ENCODE data around the gene ATP11A. TPM values are rescaled to one million over a fixed set of nuclear protein-coding genes. Genes with fewer than 3 reads are reported as not detected.

Gene ATP11A
- total and polyA plus RNA-seq, 10 of the 15 experiments (the other 5 are each of a cell fraction or from before 2014, with no cell fraction given) = 1.4 to 69.6 (median 14.4) TPM

GRCh38 chr13:112757759-112758086, 67.9 kb downstream of the ATP11A start (continued):
- TF ChIP-seq REST (IDR thresholded peaks at IDR 0.05; ENCODE audit: low read depth, low read length) = no peak

GRCh38 chr13:112759053-112759452, 69.2 kb downstream of the ATP11A start:
- Histone ChIP-seq H3K27ac (ENCODE audit: control insufficient read depth, insufficient read depth) (no peak overlapping the region), H3K4me2 (ENCODE audit: control insufficient read depth, insufficient read depth) (no peak overlapping the region), H3K4me3 (no peak overlapping the region), H3K9ac (ENCODE audit: control insufficient read depth, insufficient read depth, low read length) (no peak overlapping the region), H2AFZ (ENCODE audit: control insufficient read depth, low read depth, low read length) (no peak overlapping the region), H3K36me3 (ENCODE audit: control insufficient read depth in 2 of 2, insufficient read depth in 2 of 2, low read length in 1 of 2) (peaks cover 0 to 5% of the 10 kb centered on the region in 2 experiments; a peak in 2 of 4 replicates), H3K9me3 (replicated peaks; ENCODE audit: control insufficient read depth, insufficient read depth, low read length) (no peaks in the 10 kb centered on the region; the same call in 2 of the 3 replicates), H4K20me1 (ENCODE audit: control insufficient read depth, insufficient read depth) (no peaks in the 10 kb centered on the region), H3K4me1 (ENCODE audit: control insufficient read depth, insufficient read depth, low read length) (no peaks in the 10 kb centered on the region), H3K79me2 (ENCODE audit: control insufficient read depth, insufficient read depth, low read length) (no peaks in the 10 kb centered on the region; the same call in 1 of the 2 replicates), H3K27me3 (replicated peaks in 1 of 2; ENCODE audit: control insufficient read depth in 2 of 2, insufficient read depth in 2 of 2, low read length in 1 of 2) (no peaks in the 10 kb centered on the region)
- CTCF ChIA-PET = no interaction called here
- ATAC-seq = no peak
- POLR2A ChIA-PET = no interaction called here
- no peak for FAIRE-seq
- intact Hi-C loops (cut with micrococcal nuclease; ENCODE audit: unreplicated experiment) = no loop called here
- in situ Hi-C loops (cut with MboI) = no loop called here
- SMC1A ChIA-PET (ENCODE audit: uncharacterized antibody, unreplicated experiment) = no interaction called here
- no TSS peak for BruUV-seq (replicated peaks)
- RAD21 ChIA-PET (ENCODE audit: unreplicated experiment) = no interaction called here
- no peak for DNase-seq (ENCODE audit: low read depth, low spot score)
- 88% methylated on average over 9 of the region's 9 CpGs for WGBS (ENCODE audit: insufficient coverage, insufficient replicate concordance, low lambda C conversion rate, missing lambda C conversion rate)
- TF ChIP-seq PKNOX1 (IDR thresholded peaks at IDR 0.05) (no peak), BACH1 (IDR thresholded peaks at IDR 0.05; ENCODE audit: borderline replicate concordance) (no peak), RAD51 (IDR thresholded peaks at IDR 0.05) (no peak), SMC3 (IDR thresholded peaks at IDR 0.05; ENCODE audit: borderline replicate concordance, low read length) (no peak), MEF2A (IDR thresholded peaks at IDR 0.05; ENCODE audit: insufficient read depth, low read depth, low read length) (no peak), CHD4 (IDR thresholded peaks at IDR 0.05) (no peak), CTCF (IDR thresholded peaks at IDR 0.05 in 2 of 3, conservative IDR thresholded peaks at IDR 0.05 in 1 of 3; ENCODE audit: control insufficient read depth in 2 of 3, extremely low read depth in 1 of 3, insufficient read depth in 1 of 3, low read depth in 3 of 3, low read length in 3 of 3) (no peak), SUPT20H (IDR thresholded peaks at IDR 0.05; ENCODE audit: borderline replicate concordance, control insufficient read depth, low read depth, low read length) (no peak), BCLAF1 (IDR thresholded peaks at IDR 0.05) (no peak), TCF3 (IDR thresholded peaks at IDR 0.05; ENCODE audit: borderline replicate concordance, insufficient read depth, low read depth, low read length) (no peak), BMI1 (IDR thresholded peaks at IDR 0.05; ENCODE audit: borderline replicate concordance) (no peak)

All from GM12878 (cell line).